Measurements from ENCODE around the gene CTBP2. TPM values are rescaled to one million over a fixed set of nuclear protein-coding genes. Genes with fewer than 3 reads are reported as not detected.

Gene CTBP2
- total RNA-seq, 1 experiment from 2014 or later: 191 TPM

DNA sequence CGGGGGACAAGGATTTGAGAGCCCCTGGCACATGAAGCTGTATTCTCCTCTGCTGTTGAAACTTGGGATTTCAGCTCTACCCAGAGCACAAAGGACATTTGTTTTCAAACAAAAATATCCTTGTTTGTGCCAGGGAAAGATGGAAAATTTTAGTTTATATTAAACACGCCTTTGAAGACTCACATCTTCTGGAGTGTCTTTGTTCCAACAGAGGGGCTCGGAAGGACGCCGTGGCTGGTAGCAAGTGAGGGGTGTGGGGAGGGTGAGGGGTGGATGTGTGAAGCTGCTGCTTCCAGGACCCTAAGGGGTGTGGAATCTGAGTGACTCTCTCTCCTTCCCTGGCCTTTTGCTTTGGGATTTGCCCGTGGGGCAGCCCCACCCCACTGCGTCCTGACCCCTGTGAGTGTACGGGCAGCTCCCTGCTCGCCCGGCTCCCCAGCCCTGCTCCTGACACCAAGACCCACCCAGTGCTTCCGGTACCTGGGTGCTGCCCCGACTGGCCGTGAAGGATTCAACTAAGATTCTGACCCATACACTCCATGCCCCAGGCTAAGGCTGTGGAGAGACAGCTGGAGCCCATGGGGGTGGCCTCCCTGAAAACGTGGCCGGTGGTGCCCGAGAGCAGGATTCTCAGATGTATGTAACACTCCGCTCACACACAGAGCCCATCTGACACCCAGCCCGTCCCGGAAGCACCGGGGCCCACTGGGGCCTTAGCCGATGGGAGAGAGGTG lies 158.9 kb downstream of the CTBP2 start:
- POLR2A ChIA-PET: no interaction called here
- peak; percentile 9 for DNase-seq (ENCODE audit: low spot score)
- CTCF ChIA-PET: interaction anchor here (0.7 to 1.0 kb wide), 2 partner anchors 9 to 47 kb away, joined by 3 read pairs; no protein-coding TSS in a partner anchor
- TF ChIP-seq ARID4B (CRISPR knock-in tag; IDR thresholded peaks at IDR 0.05; ENCODE audit: borderline replicate concordance) (no peak), E2F5 (CRISPR knock-in tag; IDR thresholded peaks at IDR 0.05) (no peak), TEAD4 (CRISPR knock-in tag; IDR thresholded peaks at IDR 0.05) (no peak), STAT6 (CRISPR knock-in tag; conservative IDR thresholded peaks at IDR 0.05; ENCODE audit: low read depth) (no peak), MYBL2 (CRISPR knock-in tag; IDR thresholded peaks at IDR 0.05) (no peak), ESRRA (CRISPR knock-in tag; IDR thresholded peaks at IDR 0.05; ENCODE audit: borderline replicate concordance) (no peak), ZNF219 (CRISPR knock-in tag; IDR thresholded peaks at IDR 0.05; ENCODE audit: borderline replicate concordance) (no peak), EMX1 (CRISPR knock-in tag; IDR thresholded peaks at IDR 0.05) (no peak), CBFB (CRISPR knock-in tag; IDR thresholded peaks at IDR 0.05; ENCODE audit: low read depth) (no peak), FOXK1 (CRISPR knock-in tag; IDR thresholded peaks at IDR 0.05) (no peak), ATF1 (CRISPR knock-in tag; IDR thresholded peaks at IDR 0.05) (no peak), ZNF232 (CRISPR knock-in tag; IDR thresholded peaks at IDR 0.05) (no peak), ZNF416 (CRISPR knock-in tag; IDR thresholded peaks at IDR 0.05) (no peak), GTF2I (CRISPR knock-in tag; conservative IDR thresholded peaks at IDR 0.05) (no peak), NR3C1 (CRISPR knock-in tag; conservative IDR thresholded peaks at IDR 0.05; ENCODE audit: low read depth) (no peak), GABPB1 (CRISPR knock-in tag; IDR thresholded peaks at IDR 0.05) (no peak), JAZF1 (CRISPR knock-in tag; IDR thresholded peaks at IDR 0.05) (no peak)
- ATAC-seq: no peak
- Mint-ChIP-seq H3K27ac (no peak overlapping the region), H3K4me3 (no peak overlapping the region), H3K27me3 (ENCODE audit: low read depth) (no peaks in the 10 kb centered on the region), H3K4me1 (0 out of 2 replicates have a peak, but pooled peaks cover 1% of the 10 kb centered on the region), H3K36me3 (peaks cover 32% of the 10 kb centered on the region), H3K9me3 (no peaks in the 10 kb centered on the region)

All from WTC11 (cell line).